ENCODE data around the gene NKAPD1. TPM values are rescaled to one million over a fixed set of nuclear protein-coding genes. Genes with fewer than 3 reads are reported as not detected.

The NKAPD1 gene
- total and polyA plus RNA-seq, 8 donors: 13.3 to 59.5 (median 48.8) TPM

GRCh38 chr11:112128483-112129121, 54.5 kb downstream of the NKAPD1 start:
- DNase-seq: peak in 1 of 4 donors; percentile 52
- peak; percentile 33 for ATAC-seq
- intact Hi-C loops (cut with DNase I): no loop called here

GRCh38 chr11:112129656-112130055, 55.6 kb downstream of the NKAPD1 start:
- H3K27me3 ChIP-seq: no peaks in the 10 kb centered on the region
- no peaks in the 10 kb centered on the region for H3K9me3 ChIP-seq
- H3K4me3 ChIP-seq: no peak overlapping the region
- H3K27ac ChIP-seq: no peak overlapping the region
- TF ChIP-seq, protein P1, sequence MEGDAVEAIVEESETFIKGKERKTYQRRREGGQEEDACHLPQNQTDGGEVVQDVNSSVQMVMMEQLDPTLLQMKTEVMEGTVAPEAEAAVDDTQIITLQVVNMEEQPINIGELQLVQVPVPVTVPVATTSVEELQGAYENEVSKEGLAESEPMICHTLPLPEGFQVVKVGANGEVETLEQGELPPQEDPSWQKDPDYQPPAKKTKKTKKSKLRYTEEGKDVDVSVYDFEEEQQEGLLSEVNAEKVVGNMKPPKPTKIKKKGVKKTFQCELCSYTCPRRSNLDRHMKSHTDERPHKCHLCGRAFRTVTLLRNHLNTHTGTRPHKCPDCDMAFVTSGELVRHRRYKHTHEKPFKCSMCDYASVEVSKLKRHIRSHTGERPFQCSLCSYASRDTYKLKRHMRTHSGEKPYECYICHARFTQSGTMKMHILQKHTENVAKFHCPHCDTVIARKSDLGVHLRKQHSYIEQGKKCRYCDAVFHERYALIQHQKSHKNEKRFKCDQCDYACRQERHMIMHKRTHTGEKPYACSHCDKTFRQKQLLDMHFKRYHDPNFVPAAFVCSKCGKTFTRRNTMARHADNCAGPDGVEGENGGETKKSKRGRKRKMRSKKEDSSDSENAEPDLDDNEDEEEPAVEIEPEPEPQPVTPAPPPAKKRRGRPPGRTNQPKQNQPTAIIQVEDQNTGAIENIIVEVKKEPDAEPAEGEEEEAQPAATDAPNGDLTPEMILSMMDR (IDR thresholded peaks at IDR 0.05): no peak
- no peaks in the 10 kb centered on the region for H3K36me3 ChIP-seq
- H3K4me1 ChIP-seq: peaks cover 4 to 11% of the 10 kb centered on the region in 2 donors
- DNase-seq (peak in 1 of 4 donors; percentile 53), ATAC-seq (peak; percentile 79)
- intact Hi-C loops (cut with DNase I): no loop called here

More at GRCh38 chr11:112128483-112129121, 54.5 kb downstream of the NKAPD1 start:
- H3K27ac ChIP-seq: no peak overlapping the region
- TF ChIP-seq, protein P1 (IDR thresholded peaks at IDR 0.05): no peak
- H3K4me3 ChIP-seq: no peak overlapping the region
- no peaks in the 10 kb centered on the region for H3K9me3 ChIP-seq
- H3K4me1 ChIP-seq: peaks cover 4 to 11% of the 10 kb centered on the region in 2 donors
- no peaks in the 10 kb centered on the region for H3K36me3 ChIP-seq
- no peaks in the 10 kb centered on the region for H3K27me3 ChIP-seq

- peaks cover 4 to 11% of the 10 kb centered on the region in 2 donors for H3K4me1 ChIP-seq
- intact Hi-C loops (cut with DNase I): no loop called here
- DNase-seq (no peak), ATAC-seq (no peak)
- H3K36me3 ChIP-seq: no peaks in the 10 kb centered on the region
- TF ChIP-seq, protein P1 (IDR thresholded peaks at IDR 0.05): no peak
- no peaks in the 10 kb centered on the region for H3K27me3 ChIP-seq
- no peaks in the 10 kb centered on the region for H3K9me3 ChIP-seq
- no peak overlapping the region for H3K4me3 ChIP-seq
- H3K27ac ChIP-seq: no peak overlapping the region
Observed at GRCh38 chr11:112132737-112133136, 58.6 kb downstream of the NKAPD1 start.

GRCh38 chr11:112134473-112134872, 60.4 kb downstream of the NKAPD1 start:
- intact Hi-C loops (cut with DNase I): no loop called here
- DNase-seq (no peak), ATAC-seq (no peak)
- Histone ChIP-seq H3K9me3 (no peaks in the 10 kb centered on the region), H3K36me3 (no peaks in the 10 kb centered on the region), H3K4me1 (peaks cover 0 to 3% of the 10 kb centered on the region in 2 donors), H3K27ac (no peak overlapping the region), H3K27me3 (no peaks in the 10 kb centered on the region), H3K4me3 (no peak overlapping the region)
- TF ChIP-seq, protein P1 (IDR thresholded peaks at IDR 0.05): no peak

Other genes starting within 250 kb of the NKAPD1 start
- 10 to 100 TPM; 27.5 to 31.2 TPM for gene ALG9, start 202.7 kb upstream of the NKAPD1 start, total RNA-seq
- gene ALG9, start 202.7 kb upstream of the NKAPD1 start, polyA plus RNA-seq (ENCODE audit: insufficient read length in 6 of 6): 10 to 100 TPM; 43.4 to 51.0 (median 48.1) TPM
- gene FDXACB1, start 195.1 kb upstream of the NKAPD1 start, total RNA-seq: 1 to 10 TPM; 1.7 to 4.1 TPM
- 1 to 10 TPM; 4.3 to 5.5 (median 4.9) TPM for gene FDXACB1, start 195.1 kb upstream of the NKAPD1 start, polyA plus RNA-seq (ENCODE audit: insufficient read length in 6 of 6)
- 10 to 100 TPM; 20.4 to 20.9 TPM for gene CFAP68, start 194.8 kb upstream of the NKAPD1 start, total RNA-seq
- 10 to 100 TPM; 36.1 to 46.7 (median 38.6) TPM for gene CFAP68, start 194.8 kb upstream of the NKAPD1 start, polyA plus RNA-seq (ENCODE audit: insufficient read length in 6 of 6)
- 10 to 100 TPM; 41.5 to 89.2 TPM for gene CRYAB, start 162.5 kb upstream of the NKAPD1 start, total RNA-seq
- gene CRYAB, start 162.5 kb upstream of the NKAPD1 start, polyA plus RNA-seq (ENCODE audit: insufficient read length in 6 of 6): 10 to 100 TPM; 26.7 to 36.0 (median 32.1) TPM
- 1 to 10 TPM; 3.7 to 4.6 TPM for gene HSPB2, start 161.6 kb upstream of the NKAPD1 start, total RNA-seq
- 1 to 10 TPM; 3.7 to 7.2 (median 5.1) TPM for gene HSPB2, start 161.6 kb upstream of the NKAPD1 start, polyA plus RNA-seq (ENCODE audit: insufficient read length in 6 of 6)
- 10 to 100 TPM in 1 of 2 donors, 1 to 10 TPM in 1; 6.2 to 15.6 TPM for gene C11orf52, start 155.4 kb upstream of the NKAPD1 start, total RNA-seq
- 1 to 10 TPM; 5.7 to 9.5 (median 9.1) TPM for gene C11orf52, start 155.4 kb upstream of the NKAPD1 start, polyA plus RNA-seq (ENCODE audit: insufficient read length in 6 of 6)
- 10 to 100 TPM; 10.9 to 11.1 TPM for gene DIXDC1, start 137.0 kb upstream of the NKAPD1 start, total RNA-seq
- 10 to 100 TPM; 21.5 to 32.2 (median 25.7) TPM for gene DIXDC1, start 137.0 kb upstream of the NKAPD1 start, polyA plus RNA-seq (ENCODE audit: insufficient read length in 6 of 6)
- 10 to 100 TPM; 32.5 to 40.1 TPM for gene DLAT, start 48.9 kb upstream of the NKAPD1 start, total RNA-seq
- 10 to 100 TPM; 29.8 to 36.1 (median 33.8) TPM for gene DLAT, start 48.9 kb upstream of the NKAPD1 start, polyA plus RNA-seq (ENCODE audit: insufficient read length in 6 of 6)
- gene PIH1D2, start 282 bp upstream of the NKAPD1 start, total RNA-seq: 1 to 10 TPM; 2.7 to 4.0 TPM
- 1 to 10 TPM; 5.9 to 9.3 (median 7.8) TPM for gene PIH1D2, start 282 bp upstream of the NKAPD1 start, polyA plus RNA-seq (ENCODE audit: insufficient read length in 6 of 6)
- gene TIMM8B, start 12.5 kb downstream of the NKAPD1 start, total RNA-seq: 10 to 100 TPM; 55.1 to 59.7 TPM
- gene TIMM8B, start 12.5 kb downstream of the NKAPD1 start, polyA plus RNA-seq (ENCODE audit: insufficient read length in 6 of 6): 10 to 100 TPM; 55.7 to 64.5 (median 60.8) TPM
- 100 to 1,000 TPM in 1 of 2 donors, 10 to 100 TPM in 1; 94.1 to 103 TPM for gene SDHD, start 12.6 kb downstream of the NKAPD1 start, total RNA-seq
- gene SDHD, start 12.6 kb downstream of the NKAPD1 start, polyA plus RNA-seq (ENCODE audit: insufficient read length in 6 of 6): 100 to 1,000 TPM; 113 to 127 (median 124) TPM
- 10 to 100 TPM; 35.8 to 46.0 TPM for gene IL18, start 89.8 kb downstream of the NKAPD1 start, total RNA-seq
- 1 to 10 TPM; 1.3 to 5.5 (median 1.5) TPM for gene IL18, start 89.8 kb downstream of the NKAPD1 start, polyA plus RNA-seq (ENCODE audit: insufficient read length in 6 of 6)
- gene TEX12, start 93.1 kb downstream of the NKAPD1 start, total RNA-seq: not detected
- under 1 TPM in 4 of 6 donors, not detected in 2; 0.24 to 0.40 (median 0.38) TPM for gene TEX12, start 93.1 kb downstream of the NKAPD1 start, polyA plus RNA-seq (ENCODE audit: insufficient read length in 6 of 6)
- 1 to 10 TPM; 3.3 to 3.9 TPM for gene BCO2, start 101.2 kb downstream of the NKAPD1 start, total RNA-seq
- gene BCO2, start 101.2 kb downstream of the NKAPD1 start, polyA plus RNA-seq (ENCODE audit: insufficient read length in 6 of 6): 10 to 100 TPM in 2 of 6 donors, 1 to 10 TPM in 4; 6.3 to 11.8 (median 9.4) TPM
- gene PTS, start 152.1 kb downstream of the NKAPD1 start, total RNA-seq: 10 to 100 TPM; 28.2 to 28.4 TPM
- gene PTS, start 152.1 kb downstream of the NKAPD1 start, polyA plus RNA-seq (ENCODE audit: insufficient read length in 6 of 6): 10 to 100 TPM; 35.5 to 46.0 (median 39.8) TPM
- gene PLET1, start 186.6 kb downstream of the NKAPD1 start, total RNA-seq: not detected
- gene PLET1, start 186.6 kb downstream of the NKAPD1 start, polyA plus RNA-seq (ENCODE audit: insufficient read length in 6 of 6): under 1 TPM in 2 of 6 donors, not detected in 4; 0.18 TPM

Data from left lung (tissue), 10 donors.